Measurements from ENCODE around the gene SCRN2. TPM values are rescaled to one million over a fixed set of nuclear protein-coding genes. Genes with fewer than 3 reads are reported as not detected.
A peak's percentile ranks its signal among the peaks of the same experiment; 100 is the strongest.

SCRN2 gene
- total RNA-seq, 1 donor from 2014 or later: 14.9 TPM

DNA sequence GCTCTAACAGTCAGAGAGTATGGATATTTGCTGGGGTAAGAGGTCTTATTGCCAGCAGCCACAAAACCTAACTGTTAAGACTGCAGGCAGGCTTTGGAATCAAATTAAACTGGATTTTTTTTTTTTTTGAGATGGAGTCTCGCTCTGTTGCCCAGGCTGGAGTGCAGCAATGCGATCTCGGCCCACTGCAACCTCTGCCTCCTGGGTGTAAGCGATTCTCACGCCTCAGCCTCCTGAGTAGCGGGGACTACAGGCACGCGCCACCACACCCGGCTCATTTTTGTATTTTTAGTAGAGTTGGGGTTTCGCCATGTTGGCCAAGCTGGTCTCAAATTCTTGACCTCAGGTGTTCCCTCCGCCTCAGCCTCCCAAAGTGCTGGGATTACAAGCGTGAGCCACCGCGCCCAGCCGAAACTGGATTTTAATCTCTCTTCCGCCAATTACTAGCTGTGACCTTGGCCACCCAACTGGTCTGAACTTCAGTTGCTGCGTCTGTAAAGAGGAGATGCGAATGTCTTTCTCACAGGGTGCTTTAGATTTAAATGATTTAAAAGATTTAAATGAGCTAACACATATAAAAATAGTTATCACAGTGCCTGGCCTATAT is 10.6 kb downstream of the SCRN2 start:
- H3K4me1 Mint-ChIP-seq (ENCODE audit: low read depth): peaks cover 22% of the 10 kb centered on the region
- TF ChIP-seq, protein P1, sequence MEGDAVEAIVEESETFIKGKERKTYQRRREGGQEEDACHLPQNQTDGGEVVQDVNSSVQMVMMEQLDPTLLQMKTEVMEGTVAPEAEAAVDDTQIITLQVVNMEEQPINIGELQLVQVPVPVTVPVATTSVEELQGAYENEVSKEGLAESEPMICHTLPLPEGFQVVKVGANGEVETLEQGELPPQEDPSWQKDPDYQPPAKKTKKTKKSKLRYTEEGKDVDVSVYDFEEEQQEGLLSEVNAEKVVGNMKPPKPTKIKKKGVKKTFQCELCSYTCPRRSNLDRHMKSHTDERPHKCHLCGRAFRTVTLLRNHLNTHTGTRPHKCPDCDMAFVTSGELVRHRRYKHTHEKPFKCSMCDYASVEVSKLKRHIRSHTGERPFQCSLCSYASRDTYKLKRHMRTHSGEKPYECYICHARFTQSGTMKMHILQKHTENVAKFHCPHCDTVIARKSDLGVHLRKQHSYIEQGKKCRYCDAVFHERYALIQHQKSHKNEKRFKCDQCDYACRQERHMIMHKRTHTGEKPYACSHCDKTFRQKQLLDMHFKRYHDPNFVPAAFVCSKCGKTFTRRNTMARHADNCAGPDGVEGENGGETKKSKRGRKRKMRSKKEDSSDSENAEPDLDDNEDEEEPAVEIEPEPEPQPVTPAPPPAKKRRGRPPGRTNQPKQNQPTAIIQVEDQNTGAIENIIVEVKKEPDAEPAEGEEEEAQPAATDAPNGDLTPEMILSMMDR (IDR thresholded peaks at IDR 0.05): no peak
- no peak for DNase-seq (ENCODE audit: low spot score)
- no peaks in the 10 kb centered on the region for H3K27me3 Mint-ChIP-seq (ENCODE audit: low read depth)
- H3K4me3 Mint-ChIP-seq (ENCODE audit: unreplicated experiment): peak overlapping the region; percentile 91
- peak overlapping the region; percentile 96 for H3K27ac Mint-ChIP-seq (ENCODE audit: unreplicated experiment)
- H3K9me3 Mint-ChIP-seq (ENCODE audit: low read depth): no peaks in the 10 kb centered on the region
- H3K36me3 Mint-ChIP-seq (ENCODE audit: low read depth): peaks cover 10% of the 10 kb centered on the region

- peak overlapping the region; percentile 59 for H3K27ac Mint-ChIP-seq (ENCODE audit: unreplicated experiment)
Observed at GRCh38 chr17:47829870-47830269, 11.2 kb downstream of the SCRN2 start.

GRCh38 chr17:47823519-47823918 is 17.6 kb downstream of the SCRN2 start:
- TF ChIP-seq, protein P1 (IDR thresholded peaks at IDR 0.05): no peak
- no peak for DNase-seq (ENCODE audit: low spot score)

More at GRCh38 chr17:47829870-47830269, 11.2 kb downstream of the SCRN2 start:
- H3K9me3 Mint-ChIP-seq (ENCODE audit: low read depth): no peaks in the 10 kb centered on the region
- H3K4me1 Mint-ChIP-seq (ENCODE audit: low read depth): peaks cover 22% of the 10 kb centered on the region
- H3K27me3 Mint-ChIP-seq (ENCODE audit: low read depth): no peaks in the 10 kb centered on the region
- H3K36me3 Mint-ChIP-seq (ENCODE audit: low read depth): peaks cover 13% of the 10 kb centered on the region
- TF ChIP-seq, protein P1 (IDR thresholded peaks at IDR 0.05): no peak
- no peak for DNase-seq (ENCODE audit: low spot score)
- H3K4me3 Mint-ChIP-seq (ENCODE audit: unreplicated experiment): peak overlapping the region; percentile 91

DNA sequence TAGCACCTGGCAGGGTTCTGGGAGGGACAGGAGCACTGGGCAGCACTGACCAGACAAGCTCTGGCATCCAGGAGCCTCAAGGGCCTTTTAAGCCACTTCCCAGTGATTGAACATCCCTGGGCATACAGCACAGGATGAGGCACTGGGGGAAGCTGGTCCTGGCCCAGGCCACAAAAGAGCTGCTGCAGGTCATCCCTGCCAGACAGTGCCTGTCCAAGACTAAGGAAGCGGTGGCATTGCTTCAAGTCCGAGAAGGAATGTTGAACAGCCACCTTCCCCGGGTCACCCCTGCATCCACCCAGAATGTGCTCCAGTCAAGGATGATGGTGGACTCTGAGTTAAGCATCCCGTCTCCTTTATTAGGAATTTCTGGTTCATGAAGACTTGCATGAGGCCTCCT is 18.3 kb downstream of the SCRN2 start:
- TF ChIP-seq, protein P1 (IDR thresholded peaks at IDR 0.05): no peak
- no peaks in the 10 kb centered on the region for H3K27me3 Mint-ChIP-seq (ENCODE audit: low read depth)
- peaks cover 20% of the 10 kb centered on the region for H3K36me3 Mint-ChIP-seq (ENCODE audit: low read depth)
- no peak for DNase-seq (ENCODE audit: low spot score)
- H3K9me3 Mint-ChIP-seq (ENCODE audit: low read depth): no peaks in the 10 kb centered on the region
- H3K27ac Mint-ChIP-seq (ENCODE audit: unreplicated experiment): peak overlapping the region; percentile 22
- peak overlapping the region; percentile 44 for H3K4me3 Mint-ChIP-seq (ENCODE audit: unreplicated experiment)
- peaks cover 27% of the 10 kb centered on the region for H3K4me1 Mint-ChIP-seq (ENCODE audit: low read depth)

More at GRCh38 chr17:47823519-47823918, 17.6 kb downstream of the SCRN2 start:
- no peak overlapping the region for H3K4me3 Mint-ChIP-seq (ENCODE audit: unreplicated experiment)
- H3K27ac Mint-ChIP-seq (ENCODE audit: unreplicated experiment): no peak overlapping the region
- H3K4me1 Mint-ChIP-seq (ENCODE audit: low read depth): peaks cover 27% of the 10 kb centered on the region
- peaks cover 18% of the 10 kb centered on the region for H3K36me3 Mint-ChIP-seq (ENCODE audit: low read depth)
- H3K27me3 Mint-ChIP-seq (ENCODE audit: low read depth): no peaks in the 10 kb centered on the region
- no peaks in the 10 kb centered on the region for H3K9me3 Mint-ChIP-seq (ENCODE audit: low read depth)

GRCh38 chr17:47821424-47822391 is 19.4 kb downstream of the SCRN2 start, which contains the start of gene OSBPL7:
OSBPL7 (minus strand) TSS chr17:47821794; CDS start chr17:47820278, 1,516 bp downstream.
- TF ChIP-seq, protein P1 (IDR thresholded peaks at IDR 0.05): peak; percentile 70

More at GRCh38 chr17:47821424-47822391, 19.4 kb downstream of the SCRN2 start, which contains the start of gene OSBPL7:
- Mint-ChIP-seq H3K9me3 (ENCODE audit: low read depth) (no peaks in the 10 kb centered on the region), H3K27ac (ENCODE audit: unreplicated experiment) (peak within 1 kb of the TSS; percentile 85), H3K4me1 (ENCODE audit: low read depth) (peaks cover 27% of the 10 kb centered on the region), H3K27me3 (ENCODE audit: low read depth) (no peaks in the 10 kb centered on the region), H3K36me3 (ENCODE audit: low read depth) (peaks cover 24% of the 10 kb centered on the region), H3K4me3 (ENCODE audit: unreplicated experiment) (peak within 1 kb of the TSS; percentile 93)
- no peak for DNase-seq (ENCODE audit: low spot score)

Measured in chondrocyte (in vitro differentiated cells).